ENCODE data around the gene RABEP2. TPM values are rescaled to one million over a fixed set of nuclear protein-coding genes. Genes with fewer than 3 reads are reported as not detected.

RABEP2 gene
- total RNA-seq, 1 donor from 2014 or later, result 18.8 TPM

- intact Hi-C loops (cut with DNase I), result no loop called here
Observed at GRCh38 chr16:28913946-28914724, 10.9 kb downstream of the RABEP2 start.

GRCh38 chr16:28912558-28912957 lies 12.5 kb downstream of the RABEP2 start:
- no peaks in the 10 kb centered on the region for H3K4me1 ChIP-seq
- intact Hi-C loops (cut with DNase I), result no loop called here
- no peak for DNase-seq
- no peak overlapping the region for H3K4me3 ChIP-seq
- H3K27me3 ChIP-seq (ENCODE audit: low read depth), result no peaks in the 10 kb centered on the region
- ATAC-seq, result no peak
- TF ChIP-seq CTCF (IDR thresholded peaks at IDR 0.05), result no peak
- H3K36me3 ChIP-seq, result peaks cover 84% of the 10 kb centered on the region
- H3K27ac ChIP-seq, result no peak overlapping the region
- no peaks in the 10 kb centered on the region for H3K9me3 ChIP-seq

More at GRCh38 chr16:28913946-28914724, 10.9 kb downstream of the RABEP2 start:
- H3K36me3 ChIP-seq, result peaks cover 84% of the 10 kb centered on the region
- no peak overlapping the region for H3K27ac ChIP-seq
- H3K4me1 ChIP-seq, result no peaks in the 10 kb centered on the region
- no peaks in the 10 kb centered on the region for H3K27me3 ChIP-seq (ENCODE audit: low read depth)
- H3K9me3 ChIP-seq, result no peaks in the 10 kb centered on the region
- no peak for TF ChIP-seq CTCF (IDR thresholded peaks at IDR 0.05)
- ATAC-seq, result peak in 1 of 2 donors; percentile 17
- DNase-seq, result no peak
- H3K4me3 ChIP-seq, result no peak overlapping the region

- no peak for TF ChIP-seq CTCF (IDR thresholded peaks at IDR 0.05)
- Histone ChIP-seq H3K27me3 (ENCODE audit: low read depth) (no peaks in the 10 kb centered on the region), H3K27ac (no peak overlapping the region), H3K4me3 (no peak overlapping the region), H3K9me3 (no peaks in the 10 kb centered on the region), H3K4me1 (no peaks in the 10 kb centered on the region), H3K36me3 (peaks cover 84% of the 10 kb centered on the region)
- no peak for DNase-seq
- peak in 1 of 2 donors; percentile 18 for ATAC-seq
- intact Hi-C loops (cut with DNase I), result no loop called here
Observed at GRCh38 chr16:28910086-28911031, 14.7 kb downstream of the RABEP2 start.

- no peaks in the 10 kb centered on the region for H3K27me3 ChIP-seq (ENCODE audit: low read depth)
- no peak for DNase-seq
- intact Hi-C loops (cut with DNase I), result no loop called here
- no peak overlapping the region for H3K27ac ChIP-seq
- H3K36me3 ChIP-seq, result peaks cover 58% of the 10 kb centered on the region
- no peaks in the 10 kb centered on the region for H3K4me1 ChIP-seq
- ATAC-seq, result no peak
- no peaks in the 10 kb centered on the region for H3K9me3 ChIP-seq
- no peak overlapping the region for H3K4me3 ChIP-seq
- no peak for TF ChIP-seq CTCF (IDR thresholded peaks at IDR 0.05)
Observed at GRCh38 chr16:28905800-28906372, 19.2 kb downstream of the RABEP2 start.

- Histone ChIP-seq H3K27me3 (ENCODE audit: low read depth) (no peaks in the 10 kb centered on the region), H3K9me3 (no peaks in the 10 kb centered on the region), H3K4me1 (no peaks in the 10 kb centered on the region), H3K4me3 (no peak overlapping the region), H3K27ac (no peak overlapping the region), H3K36me3 (peaks cover 53% of the 10 kb centered on the region)
- no peak for DNase-seq
- no peak for TF ChIP-seq CTCF (IDR thresholded peaks at IDR 0.05)
- intact Hi-C loops (cut with DNase I), result no loop called here
- ATAC-seq, result no peak
Observed at GRCh38 chr16:28905229-28905754, 19.7 kb downstream of the RABEP2 start.
